Forelimb muscle (tissue), 1 donor: ENCODE results near the gene PEF1. TPM values are rescaled to one million over a fixed set of nuclear protein-coding genes. Genes with fewer than 3 reads are reported as not detected.

ENCODE experiments used
- DNase-seq: peaks from one replicate; pipeline ENCODE4 v3.0.0-alpha.2; 2013; ENCODE audit warnings: low read depth
- polyA plus RNA-seq: library from polyadenylated mRNA; unstranded; fragments of 120-200 nt; gene quantifications from one replicate; pipeline ENCODE4 v1.2.1, GENCODE V29; 2013; ENCODE audit not compliant: insufficient read length

The PEF1 gene
- polyA plus RNA-seq, 1 donor = 37.2 TPM

DNA sequence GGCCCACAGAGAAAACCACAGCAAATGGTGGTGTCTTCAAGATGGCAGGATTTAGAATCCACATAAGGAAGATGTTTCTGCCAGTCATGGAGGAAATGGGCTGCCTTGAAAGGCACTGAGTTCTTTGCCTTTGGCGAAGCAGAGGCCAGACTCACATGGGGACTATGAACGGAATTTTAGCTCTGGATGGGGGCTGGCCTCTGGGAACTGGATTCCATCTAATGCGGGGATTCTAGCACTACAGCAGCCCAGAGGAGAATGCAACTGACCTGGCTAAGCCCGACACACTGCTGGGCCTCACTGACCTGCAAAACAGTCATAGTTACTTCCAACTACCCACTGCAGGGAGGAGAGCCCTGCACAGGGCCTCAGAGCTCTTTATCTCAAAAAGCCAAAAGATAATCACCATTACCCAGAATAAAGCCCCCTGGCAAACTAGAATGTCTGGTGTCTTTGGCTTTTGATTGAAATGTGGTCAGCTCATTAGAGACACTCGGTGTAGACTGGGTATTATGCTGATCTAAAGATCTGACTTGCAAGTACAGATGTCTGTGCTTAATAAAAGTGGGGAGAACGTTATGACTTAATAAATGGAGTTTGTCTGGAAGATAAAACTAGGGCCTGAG lies 15.6 kb downstream of the PEF1 start:
- no peak for DNase-seq

DNA sequence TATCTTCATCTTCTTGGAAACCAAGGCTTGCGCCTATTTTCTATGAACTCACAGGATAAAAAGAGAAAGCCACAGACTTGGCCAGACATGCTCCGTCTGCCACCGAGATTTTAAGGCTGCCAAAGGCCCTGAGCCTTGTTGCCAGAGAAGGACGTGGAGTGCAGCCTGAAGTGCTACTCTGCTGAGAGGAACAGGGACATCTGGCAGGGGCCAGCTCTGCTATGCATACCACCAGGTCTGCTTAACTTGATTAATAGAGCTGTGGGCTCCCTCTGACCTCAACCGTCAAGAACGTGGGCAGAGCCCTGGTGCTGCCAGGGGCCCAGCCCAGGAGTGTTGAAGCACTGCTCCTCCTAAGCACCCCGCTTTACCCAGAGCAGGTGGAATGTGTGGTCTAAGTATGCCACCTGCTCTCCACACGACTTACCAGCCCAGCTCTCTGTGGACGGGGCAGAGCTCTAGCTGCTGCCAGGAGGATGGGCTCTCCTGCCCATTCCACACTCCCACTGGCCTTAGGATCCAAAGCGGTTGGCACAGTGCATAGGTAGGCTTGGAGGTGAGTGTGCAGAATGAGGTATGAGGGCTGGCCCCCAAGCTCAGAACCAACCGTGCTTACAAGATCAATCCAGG lies 16.6 kb downstream of the PEF1 start:
- no peak for DNase-seq

DNA sequence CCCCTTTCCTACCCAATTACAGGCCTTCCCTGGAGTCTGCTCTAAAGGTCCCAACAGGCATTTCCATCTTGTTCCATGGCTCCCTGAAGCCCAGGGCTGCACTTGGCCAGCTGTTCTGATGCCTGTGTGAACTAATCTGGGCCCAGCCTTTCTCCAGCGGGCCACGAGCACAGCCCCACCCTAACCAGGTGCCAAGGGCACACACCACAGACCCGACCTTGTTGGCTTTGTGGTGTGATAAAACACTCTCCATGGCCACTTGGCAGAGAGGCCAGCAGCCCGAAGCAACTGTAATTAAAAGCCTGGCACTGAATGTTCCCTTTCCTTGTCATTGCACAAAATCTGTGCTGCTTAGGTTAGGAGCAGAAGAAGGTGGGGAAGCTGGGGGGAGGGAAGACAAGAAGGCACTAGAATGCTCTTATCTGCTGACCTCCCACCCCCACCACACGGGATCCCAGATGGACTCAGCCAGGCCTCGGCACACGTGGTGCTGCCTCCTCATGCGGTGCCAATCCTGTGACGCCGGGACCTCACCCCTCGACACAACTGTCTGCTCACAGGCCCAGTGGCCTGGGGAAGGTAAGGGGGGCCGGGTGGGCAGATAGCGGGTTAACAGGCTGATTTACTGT lies 17.3 kb downstream of the PEF1 start:
- no peak for DNase-seq

DNA sequence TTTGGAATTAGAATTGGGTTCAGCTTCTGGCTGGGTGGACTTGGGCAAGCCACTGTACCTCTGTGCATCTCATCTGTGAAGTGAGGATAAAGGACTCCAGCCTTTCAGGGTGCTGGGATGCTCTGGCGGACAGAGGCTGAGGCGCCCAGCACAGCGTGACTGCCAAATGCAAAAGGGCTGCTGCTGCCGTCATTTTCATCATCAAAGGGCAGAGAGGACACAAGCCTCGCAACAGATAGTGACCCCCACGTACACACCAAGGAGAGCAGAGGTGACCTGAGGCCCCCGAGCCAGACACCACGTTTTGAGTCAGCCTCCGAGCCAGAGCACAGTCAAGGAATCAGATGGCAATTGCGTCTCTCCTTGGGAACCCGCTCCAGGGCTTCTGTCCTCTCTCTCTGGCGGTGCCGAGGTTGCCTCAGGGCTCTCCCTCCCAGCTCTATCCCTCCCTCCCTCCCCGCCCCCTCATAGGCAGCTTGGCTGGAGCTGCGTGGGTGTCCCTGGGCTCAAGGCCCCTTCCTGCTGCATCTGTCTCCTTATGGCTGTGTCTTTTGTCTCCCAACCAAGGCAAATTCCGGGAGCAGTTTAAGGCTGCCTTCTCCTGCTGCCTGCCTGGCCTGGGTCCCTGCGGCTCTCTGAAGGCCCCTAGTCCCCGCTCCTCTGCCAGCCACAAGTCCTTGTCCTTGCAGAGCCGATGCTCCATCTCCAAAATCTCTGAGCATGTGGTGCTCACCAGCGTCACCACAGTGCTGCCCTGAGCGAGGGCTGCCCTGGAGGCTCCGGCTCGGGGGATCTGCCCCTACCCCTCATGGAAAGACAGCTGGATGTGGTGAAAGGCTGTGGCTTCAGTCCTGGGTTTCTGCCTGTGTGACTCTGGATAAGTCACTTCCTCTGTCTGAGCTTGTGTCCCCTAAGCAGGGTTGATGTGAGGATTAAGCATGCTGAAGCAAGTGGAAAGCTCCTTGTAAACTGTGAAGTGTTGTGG lies 18.2 kb downstream of the PEF1 start:
- DNase-seq = no peak

DNA sequence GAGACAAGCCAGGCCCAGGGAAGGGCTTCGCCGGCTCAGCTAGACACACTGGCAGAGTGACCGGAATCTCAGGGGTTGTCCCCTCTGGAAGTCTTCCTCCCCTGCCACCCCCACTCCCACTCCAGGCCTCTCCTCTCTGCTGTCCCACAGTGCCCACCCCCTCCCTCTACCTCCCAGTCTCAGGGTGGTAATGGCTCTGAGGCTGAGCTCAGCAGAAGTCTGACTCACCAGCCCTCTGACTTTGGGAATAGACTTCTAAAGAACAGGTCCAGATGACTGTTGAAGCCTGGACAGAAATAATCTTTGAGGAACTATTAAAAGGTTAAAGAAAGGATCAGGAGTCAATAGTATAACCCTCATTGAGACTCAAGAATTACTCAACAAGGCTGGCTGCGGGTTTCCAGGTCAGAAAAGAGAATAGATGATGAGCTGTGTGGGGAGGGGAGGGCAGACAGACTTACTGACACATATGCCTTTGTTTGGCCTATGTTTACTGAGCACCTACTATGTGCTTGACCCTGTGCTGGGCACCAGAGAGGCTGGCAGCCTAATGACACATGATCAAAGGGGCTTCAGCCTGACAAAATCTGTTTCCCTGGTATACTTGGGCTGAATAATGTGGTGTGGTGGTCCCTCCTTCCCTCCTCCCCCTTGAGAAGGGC lies 19.0 kb downstream of the PEF1 start:
- no peak for DNase-seq

DNA sequence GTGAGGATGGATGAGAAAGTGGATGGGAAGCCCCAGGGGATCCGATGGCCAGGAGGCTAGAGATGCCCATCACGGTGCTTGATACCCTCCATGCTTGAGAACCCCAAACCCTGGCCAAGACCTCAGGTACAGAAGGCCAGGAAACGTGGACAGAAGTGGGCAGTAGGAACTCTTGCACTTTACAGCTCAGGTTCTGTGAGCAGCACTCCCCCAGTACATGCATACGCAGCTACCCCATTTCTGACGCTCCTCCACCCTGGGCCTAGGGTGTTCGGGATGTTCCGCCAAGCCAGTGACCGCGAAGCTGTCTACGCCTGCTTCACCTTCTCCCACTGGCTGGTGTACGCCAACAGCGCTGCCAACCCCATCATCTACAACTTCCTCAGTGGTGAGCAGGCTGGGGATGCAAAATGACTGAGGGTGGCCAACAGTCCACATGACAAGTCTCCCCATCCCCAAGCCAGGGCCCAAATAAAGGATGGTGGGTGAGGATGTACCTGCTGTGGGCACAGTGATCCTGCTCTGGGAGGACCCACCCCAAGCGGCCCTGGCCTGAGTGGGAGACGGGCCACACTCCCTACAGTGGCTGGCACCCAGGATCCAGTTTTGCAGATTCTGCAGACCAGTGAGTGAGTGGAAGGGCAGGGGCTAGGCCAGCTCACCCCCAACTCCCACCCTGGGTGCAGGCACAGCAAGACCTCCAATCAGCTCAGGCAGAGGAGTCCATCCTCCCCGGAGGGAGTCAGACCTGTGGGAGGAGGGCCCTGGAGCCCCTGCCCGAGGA lies 19.8 kb downstream of the PEF1 start:
- DNase-seq = no peak

DNA sequence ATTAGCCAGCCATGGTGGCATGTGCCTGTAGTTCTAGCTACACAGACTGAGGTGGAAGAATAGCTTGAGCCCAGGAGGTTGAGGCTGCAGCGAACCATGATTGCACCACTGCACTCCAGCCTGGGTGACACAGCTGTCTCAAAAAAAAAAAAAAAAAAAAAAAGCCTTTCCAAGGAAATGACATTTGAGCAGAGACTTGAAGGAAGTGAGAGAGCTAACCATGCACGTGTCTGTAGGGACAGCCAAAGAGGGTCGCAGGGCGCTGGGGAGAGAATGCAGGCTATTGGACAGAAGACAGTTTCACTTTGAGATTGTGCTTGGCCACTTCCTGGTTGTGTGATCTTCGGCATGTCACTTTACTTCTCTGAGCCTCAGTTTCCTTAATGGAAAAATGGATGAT lies 20.4 kb downstream of the PEF1 start:
- no peak for DNase-seq

DNA sequence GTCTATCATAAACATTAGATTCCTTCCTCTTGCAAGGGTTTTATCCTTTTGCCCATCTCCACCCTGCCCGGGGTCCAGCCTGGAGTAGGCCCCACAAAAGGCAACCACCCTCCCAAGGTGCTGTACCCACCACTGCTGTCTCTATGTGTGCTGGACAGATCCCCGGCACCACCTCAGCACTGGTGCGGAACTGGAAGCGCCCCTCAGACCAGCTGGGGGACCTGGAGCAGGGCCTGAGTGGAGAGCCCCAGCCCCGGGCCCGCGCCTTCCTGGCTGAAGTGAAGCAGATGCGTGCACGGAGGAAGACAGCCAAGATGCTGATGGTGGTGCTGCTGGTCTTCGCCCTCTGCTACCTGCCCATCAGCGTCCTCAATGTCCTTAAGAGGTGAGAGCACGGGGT lies 21.3 kb downstream of the PEF1 start:
- DNase-seq = no peak

DNA sequence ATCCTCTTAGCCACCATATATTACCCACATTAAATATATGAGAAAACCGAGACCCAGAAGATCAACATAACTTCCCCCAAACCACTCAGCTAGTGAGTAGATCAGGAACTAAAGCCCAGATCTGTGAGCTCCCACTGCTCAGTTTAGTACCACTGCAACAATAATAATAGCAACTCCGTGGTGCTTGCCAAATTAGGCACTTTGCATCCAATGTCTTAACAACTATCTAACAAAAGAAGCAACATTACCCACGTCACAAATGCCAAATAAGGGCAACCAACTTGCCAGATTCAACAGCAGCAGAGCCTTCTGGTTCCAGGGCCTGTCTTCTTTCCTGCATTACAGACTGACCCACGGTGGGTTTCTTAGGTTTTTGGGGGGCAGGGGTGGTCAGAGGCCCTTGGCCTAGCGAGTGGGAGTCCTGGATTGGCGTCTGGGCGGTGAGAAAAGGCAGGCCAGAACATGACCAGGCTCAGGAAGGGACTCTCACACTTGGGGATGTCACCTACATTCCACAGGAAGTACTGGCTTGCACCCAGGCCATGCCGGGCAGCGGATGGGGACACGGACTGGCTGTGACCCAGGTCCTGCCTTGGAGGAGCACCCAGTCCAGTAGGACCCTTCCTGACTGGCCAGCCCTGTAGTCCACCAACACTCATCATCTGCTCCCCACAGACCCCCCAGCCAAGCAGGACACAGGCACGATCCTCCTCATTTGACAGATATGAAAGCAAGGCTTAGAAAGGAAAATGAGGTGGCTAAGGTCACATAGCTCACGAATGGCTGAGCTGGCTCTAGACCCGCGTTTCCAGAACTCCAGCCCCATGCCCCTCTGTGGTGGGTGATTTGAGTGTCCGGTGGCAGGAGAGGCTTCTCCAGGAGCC lies 22.6 kb downstream of the PEF1 start:
- DNase-seq = no peak

DNA sequence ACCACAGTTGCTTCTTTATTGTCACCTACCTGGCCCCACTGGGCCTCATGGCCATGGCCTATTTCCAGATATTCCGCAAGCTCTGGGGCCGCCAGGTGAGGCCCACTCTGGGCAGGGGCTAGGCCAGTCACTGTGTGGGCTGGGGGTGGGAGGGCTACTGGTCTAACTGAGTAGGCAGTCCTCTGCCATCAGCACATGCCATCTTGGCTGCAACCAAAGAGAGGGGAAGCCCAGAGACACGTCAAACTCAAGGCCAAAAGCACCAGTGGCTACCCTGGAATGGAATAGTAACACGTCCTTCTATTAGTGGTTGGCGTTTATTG lies 23.2 kb downstream of the PEF1 start:
- no peak for DNase-seq

DNA sequence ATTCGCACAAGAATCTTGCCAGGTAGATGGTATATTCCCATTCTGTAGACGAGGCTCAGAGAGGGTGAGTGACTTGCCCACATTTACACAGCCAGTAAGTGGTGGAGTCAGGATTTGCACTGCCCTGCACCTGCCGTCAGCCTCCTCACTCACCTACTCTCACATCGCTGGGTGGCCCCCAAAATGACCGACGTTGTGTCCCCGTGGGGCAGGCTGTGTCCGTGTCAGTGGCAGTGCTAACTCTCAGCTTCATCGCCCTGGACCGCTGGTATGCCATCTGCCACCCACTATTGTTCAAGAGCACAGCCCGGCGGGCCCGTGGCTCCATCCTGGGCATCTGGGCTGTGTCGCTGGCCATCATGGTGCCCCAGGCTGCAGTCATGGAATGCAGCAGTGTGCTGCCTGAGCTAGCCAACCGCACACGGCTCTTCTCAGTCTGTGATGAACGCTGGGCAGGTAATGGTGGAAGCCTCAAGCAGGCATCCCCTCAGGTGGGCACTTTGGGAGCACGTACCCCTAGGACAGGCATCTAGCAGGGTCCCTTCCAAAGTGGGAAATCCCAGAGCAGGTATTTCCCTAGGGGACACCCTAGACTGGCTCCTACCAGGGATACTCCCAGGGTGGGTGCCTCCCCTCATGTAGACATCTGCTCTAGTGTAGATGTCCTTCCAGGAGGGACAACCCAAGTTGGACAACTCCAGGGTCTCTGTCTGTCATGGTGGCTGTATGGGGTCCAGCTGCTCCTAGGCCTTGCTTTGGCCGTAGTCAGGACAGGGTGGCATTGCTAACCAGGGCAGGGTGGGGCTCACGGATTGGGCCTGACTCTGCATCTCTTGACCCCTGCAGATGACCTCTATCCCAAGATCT lies 23.8 kb downstream of the PEF1 start:
- no peak for DNase-seq

DNA sequence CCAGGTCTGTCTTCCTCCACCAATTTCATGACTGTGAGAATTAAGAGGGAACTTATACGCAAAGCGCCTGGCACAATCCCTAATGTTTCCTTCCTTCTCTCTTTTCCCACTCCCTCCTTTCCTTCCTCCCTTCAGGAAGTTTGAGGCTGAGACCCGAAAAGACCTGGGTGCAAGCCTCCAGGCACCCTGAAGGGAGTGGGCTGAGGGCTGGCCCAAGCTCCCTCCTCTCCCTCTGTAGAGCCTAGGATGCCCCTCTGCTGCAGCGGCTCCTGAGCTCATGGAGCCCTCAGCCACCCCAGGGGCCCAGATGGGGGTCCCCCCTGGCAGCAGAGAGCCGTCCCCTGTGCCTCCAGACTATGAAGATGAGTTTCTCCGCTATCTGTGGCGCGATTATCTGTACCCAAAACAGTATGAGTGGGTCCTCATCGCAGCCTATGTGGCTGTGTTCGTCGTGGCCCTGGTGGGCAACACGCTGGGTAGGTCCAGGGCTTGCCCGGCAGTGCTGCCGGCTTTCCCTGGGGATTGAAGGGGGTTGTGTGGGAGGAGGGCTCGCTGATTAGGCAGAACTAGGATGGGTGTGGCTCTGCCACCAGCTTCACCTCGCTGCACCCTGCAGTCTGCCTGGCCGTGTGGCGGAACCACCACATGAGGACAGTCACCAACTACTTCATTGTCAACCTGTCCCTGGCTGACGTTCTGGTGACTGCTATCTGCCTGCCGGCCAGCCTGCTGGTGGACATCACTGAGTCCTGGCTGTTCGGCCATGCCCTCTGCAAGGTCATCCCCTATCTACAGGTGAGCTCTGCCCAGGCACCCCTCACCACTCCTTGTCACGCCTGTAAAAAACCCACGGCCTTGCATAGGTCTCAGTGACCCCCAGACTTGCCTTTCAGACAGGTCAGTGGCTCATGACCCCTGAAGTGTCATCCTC lies 25.5 kb downstream of the PEF1 start:
- no peak for DNase-seq

DNA sequence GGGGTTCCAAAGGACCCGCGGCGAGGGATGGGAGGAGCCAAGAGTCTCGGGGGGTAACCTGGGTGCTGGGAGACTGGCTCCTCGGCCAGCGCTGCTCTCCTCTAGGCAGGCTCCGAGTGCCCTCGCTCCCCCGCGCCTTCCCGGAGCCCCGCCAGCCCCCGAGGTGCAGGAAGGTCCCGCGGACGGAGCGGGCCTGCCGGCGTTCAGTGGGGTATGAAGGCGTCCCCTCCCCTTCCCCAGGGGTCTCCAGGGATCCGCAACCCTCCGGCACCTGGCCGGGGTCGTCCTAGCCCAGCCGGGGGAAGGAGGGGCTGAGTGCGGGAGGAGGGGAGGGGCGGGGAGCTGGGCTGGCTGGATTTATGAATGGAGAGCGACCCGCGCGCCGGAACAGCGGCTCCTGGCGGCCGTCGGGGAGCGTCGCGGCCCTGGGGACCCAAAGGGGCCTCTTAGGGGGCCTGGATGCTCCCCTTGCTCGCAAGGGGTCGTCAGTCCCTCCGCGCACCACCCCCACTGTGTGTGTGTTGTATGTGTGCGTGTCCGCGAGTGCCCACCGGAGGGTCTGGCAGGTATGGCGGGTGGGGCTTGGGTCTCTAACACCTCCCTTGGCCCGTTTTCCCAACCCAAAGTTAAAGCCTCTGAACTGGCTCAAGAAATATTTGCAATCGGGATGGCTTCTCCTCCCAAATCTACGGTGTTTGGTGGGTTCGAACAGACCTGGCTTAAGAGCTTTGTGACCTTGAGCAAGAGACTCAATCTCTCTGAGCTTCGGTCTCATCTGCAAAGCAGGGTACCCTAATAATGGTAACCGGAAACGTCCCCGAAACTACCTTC lies 26.5 kb downstream of the PEF1 start:
- no peak for DNase-seq

DNA sequence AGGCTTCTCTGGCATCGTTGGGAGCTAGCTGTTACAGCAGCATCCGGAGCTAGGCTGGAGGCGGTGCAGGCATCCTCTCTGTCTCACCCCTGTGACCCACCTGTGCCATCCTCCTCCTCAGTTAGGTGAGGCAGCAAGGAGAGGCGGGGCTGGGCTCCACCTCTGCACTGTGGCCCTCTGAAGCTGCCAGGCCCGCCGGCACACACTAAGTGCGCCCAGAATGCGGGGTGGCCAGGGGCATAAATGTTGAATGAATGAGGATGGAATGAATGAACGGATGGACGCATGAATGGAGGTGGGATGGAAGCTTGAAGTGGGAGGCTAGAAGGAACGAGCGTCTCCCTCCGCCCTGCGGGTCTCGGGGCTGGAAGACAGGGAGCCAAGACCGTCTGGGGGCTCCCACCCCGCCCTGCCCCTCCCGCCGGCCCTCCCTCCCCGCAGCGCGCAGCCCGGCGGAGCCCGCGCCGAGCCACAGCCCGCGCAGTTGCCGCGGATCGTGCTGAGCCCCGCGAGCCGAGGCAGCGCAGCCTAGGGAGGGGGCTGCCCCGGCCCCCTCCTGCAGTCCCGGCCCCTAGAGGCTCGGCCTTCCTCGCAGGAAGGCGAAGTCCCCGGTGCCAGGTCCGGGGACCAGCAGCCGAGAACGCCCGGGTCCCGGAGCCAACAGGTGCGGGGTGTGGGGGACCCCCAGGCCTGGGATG lies 27.3 kb downstream of the PEF1 start, which contains the start of gene HCRTR1:
Gene HCRTR1 (plus strand): TSS at position 472 of the 698 bp plus-strand sequence. CDS start 1,504 bp downstream, outside the sequence.
- DNase-seq = no peak

DNA sequence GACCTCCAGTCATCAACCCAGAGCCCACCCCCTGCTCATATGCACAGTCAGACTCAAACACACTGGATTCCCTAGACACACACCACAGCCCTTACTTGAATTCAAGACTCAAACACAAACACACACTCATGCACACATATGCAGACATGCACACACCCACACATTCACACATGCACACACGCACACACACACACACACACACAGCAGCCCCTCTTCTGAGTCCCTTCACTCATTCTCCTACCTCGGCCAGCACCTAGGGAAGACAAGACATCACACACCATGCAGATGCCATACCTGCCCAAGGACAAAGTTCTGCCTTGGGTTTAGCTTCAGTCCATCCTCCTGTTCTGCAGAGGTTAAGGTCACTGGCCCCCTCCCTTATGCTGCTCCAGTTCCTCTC lies 28.7 kb downstream of the PEF1 start:
- no peak for DNase-seq

DNA sequence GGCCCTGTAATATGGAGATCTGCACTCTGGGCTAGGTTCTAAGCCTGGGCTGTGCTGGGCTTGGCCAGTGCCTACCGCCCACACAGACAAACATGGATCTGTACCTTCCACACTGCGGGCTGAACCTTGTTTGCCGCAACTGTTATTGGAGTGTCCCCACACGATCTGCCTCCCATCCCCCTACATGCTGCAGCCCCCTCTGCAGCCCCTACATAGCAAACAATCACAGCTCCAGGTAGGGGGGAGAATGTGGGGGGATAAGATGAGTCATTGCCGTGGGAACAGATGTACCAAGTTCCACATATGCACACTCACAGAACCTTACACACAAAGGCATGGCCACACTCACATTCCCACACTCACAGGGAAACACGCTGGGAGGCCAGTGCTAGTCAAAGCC lies 29.3 kb downstream of the PEF1 start:
- no peak for DNase-seq
